Measurements from ENCODE around the gene GCC2.
"Not testable (repeated sequence)": the region's sequence is repeated elsewhere in the genome, so short reads cannot be mapped to it uniquely, and the experiment has no call there.

Gene GCC2

DNA sequence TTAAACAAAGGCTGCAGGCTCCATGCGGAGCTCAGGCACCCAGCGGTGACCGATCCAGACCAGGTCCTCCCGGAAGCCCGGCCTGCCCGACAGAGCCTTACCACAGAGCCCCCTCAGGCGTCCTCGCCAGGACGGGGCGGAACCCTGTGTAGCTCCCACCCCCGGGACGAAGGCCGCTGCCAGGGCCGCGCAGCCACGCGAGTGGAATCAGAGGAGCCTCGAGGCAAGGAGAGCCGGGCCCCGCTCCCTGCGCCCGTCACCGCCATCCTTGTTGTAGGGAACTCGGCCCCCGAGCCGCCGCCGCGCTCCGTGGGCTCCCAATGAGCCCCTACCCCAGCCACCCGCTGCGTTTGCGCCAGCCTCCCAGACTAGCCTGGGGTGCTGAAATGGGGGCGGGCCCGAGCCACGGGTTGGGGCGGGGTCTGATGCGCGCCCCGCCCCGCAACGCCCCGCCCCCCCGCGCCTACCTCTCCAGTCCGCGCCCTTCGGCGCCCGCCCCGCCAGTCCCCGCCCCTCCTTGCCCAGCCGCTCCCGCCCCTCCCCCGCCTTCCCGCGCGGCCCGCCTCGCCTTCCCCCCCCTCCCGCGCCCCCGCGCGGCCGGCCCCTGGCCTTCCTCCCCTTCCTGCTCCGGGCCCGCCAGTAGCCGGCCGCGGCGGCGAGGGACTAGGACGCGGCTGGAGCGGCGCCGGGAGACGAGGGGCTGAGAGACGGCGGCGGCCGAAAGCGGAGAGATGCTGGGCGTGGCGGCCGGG lies 85.0 kb downstream of the GCC2 start, which contains the start of gene LIMS1:
Gene LIMS1 (plus strand): TSS at position 639 of the 752 bp plus-strand sequence. CDS start 93 bp downstream, at position 732.
- DNase-seq, result peak; percentile 93

DNA sequence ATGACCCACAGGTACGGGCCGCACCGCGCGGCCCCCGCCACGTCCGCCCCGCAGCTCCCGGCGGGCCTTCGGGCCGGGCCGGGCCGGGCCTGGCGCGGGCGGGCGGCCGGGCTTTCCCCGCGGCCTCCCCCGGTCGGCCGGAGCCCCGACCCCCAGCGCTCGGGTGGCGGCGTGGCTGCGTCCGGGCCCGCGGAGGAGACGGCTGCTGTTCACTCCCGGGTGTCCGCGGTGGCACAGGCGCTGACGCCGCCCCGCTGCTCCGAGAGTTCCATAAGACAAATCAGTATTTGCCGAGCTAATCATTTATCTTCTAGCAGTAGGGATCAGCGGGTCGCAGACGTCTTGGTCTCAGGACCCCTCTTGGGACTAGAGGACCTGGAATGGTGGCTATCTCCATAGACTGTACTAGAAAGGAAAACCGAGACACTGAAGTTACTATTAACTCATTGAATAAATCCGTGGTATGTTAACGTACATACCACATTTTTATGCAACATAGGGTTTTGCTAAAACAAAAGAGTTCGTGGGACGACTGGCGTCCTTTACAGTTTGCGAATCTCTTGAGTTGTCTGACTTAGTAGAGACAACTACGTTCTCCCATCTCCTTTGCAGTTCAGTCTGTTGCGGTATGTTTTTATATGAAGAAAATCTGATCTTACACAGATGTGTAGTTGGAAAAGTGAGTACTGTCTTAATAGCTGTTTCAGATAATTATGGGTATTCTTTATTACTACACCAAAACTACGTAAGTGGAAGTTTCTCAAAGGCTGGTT lies 85.8 kb downstream of the GCC2 start:
- peak; percentile 81 for DNase-seq

DNA sequence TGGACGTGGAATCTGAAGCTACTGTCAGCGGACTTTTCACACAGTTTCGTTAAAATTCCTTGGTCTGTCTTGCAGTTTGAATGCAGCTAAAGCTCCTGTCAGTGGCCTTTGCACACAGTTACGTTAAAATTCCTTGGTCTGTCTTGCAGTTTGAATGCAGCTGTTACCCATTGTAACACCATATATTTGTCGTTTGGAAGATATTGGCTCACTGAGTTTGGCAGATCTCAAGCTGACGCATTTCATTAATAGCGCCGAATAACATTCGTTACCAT lies 86.3 kb downstream of the GCC2 start:
- no peak for DNase-seq

DNA sequence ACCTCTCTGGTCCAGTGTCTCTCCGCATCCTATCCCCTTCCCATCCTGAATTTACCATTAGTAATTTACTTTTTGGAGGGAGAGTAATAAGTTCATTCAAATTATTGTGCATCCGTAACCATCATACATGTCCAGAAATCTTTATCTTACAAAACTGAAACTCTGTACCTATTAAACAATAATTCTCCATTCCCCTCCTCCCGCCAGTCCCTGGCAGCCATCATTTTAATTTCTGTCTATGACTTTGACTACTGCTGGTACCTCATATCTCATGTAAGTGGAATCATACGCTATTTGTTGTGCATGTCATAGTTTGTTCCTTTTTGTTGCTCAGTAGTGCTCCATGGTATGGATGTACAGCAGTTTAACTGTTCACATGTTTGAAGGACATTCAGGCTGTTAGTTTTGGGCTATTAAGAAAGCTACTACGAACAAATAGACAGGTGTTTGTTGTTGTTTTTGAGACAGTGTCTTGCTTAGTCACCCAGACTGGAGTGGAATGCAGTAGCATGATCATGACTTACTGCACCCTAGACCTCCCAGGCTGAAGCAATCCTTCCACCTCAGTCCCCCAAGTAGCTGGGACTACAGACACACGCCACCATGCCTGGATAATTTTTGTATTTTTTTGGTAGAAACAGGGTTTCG lies 87.3 kb downstream of the GCC2 start:
- no peak for DNase-seq

DNA sequence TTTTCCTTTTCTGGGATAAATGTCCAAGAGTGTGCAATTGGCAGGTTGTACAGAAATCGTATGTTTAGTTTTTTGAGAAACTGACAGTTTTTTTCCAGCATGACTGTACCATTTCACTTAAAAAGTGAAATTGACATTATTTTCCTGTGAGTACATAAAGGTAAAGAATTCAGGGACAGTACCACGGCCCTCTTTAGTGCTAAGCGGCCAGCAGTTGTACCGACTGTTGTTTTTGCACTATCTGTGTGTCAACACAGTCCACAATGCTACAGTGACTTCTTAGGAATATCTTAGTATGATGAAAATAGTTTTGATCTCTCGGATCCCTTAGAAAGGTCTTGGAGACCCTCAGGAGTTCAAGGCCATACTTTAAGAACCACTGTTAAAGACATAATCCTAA lies 87.9 kb downstream of the GCC2 start:
- no peak for DNase-seq

DNA sequence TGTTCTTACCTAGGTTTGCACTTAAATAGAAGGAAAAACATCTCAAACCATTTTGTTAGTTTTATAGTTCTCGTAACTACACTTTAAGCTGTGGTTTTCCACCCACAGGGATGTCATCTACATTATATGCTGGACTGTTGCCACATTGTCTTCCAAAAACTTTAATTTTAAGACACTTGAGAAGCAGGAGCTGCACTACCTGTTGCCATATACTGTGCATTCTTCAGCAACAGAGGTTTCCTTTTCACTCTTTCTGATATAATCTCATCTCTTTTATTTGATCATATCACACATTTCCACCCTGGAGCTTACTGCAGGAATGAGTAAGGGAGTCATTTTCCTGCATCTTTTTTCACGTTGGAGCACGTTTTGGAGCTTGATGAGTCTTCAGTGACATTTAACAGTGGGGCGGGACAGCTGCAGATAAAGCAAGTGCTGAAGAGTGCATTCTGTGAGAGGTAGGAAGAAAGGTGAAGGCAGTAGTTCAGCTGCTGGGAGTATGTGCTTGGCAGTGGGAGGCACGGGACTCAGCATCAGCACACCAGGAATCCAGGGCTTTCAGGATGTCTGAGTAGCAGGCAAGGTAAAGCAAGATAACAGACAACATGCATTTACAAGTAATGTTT lies 89.1 kb downstream of the GCC2 start:
- no peak for DNase-seq

DNA sequence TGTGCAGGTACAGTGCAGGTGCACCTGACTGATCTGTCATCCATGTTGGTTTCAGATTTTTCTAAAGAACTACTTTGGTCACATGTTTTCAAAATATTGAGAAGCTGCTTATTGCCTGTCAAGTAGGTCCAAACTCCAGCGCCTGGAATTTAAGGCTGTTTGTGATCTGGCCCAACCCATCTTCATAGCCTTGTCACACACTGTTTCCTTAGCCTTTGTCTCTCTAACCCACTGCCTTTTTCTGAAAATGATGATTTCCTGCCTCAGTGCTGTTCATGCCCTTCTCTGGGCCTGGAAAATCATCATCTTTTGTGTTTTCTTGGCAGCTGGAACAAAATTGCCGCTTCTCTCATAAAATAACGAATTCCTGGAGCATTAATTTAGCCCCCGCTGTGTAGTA lies 92.4 kb downstream of the GCC2 start:
- no peak for DNase-seq

DNA sequence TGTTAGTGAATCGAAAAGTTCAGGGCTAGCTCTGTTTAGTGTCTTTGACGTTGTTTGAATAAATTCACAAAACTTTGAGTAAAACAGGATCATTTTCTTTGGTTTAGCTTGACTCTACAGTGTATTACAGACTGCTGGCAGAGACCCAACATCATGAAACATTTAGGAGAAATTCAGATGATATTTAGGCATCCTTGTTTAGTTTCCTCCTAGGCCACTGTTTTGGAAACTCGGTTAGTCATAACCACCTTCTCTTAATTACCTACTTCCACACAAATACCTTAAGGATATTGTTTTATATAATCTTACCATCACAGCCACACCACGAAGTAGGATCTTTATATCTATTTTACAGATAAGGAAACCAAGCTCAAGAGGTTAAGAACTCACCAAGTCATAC lies 93.1 kb downstream of the GCC2 start:
- no peak for DNase-seq

DNA sequence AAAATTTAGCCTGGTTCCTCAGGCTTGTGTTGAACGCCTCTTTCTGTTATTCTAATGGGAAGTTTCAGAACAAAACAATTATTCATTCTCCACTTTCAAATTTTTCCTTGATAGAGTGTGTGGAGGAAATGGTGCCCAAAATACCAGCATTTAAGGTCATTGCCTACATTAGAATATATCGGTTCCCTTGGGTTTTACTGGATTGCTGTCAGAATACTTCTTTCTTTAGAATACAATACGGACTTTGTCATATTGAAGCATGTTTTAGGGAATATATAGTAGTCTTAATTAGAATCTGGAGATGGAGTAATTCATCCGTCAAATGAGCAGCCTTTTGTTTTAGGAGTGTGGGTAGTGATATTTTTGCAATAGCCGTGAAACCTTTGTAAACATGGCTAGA lies 98.6 kb downstream of the GCC2 start:
- DNase-seq, result no peak

DNA sequence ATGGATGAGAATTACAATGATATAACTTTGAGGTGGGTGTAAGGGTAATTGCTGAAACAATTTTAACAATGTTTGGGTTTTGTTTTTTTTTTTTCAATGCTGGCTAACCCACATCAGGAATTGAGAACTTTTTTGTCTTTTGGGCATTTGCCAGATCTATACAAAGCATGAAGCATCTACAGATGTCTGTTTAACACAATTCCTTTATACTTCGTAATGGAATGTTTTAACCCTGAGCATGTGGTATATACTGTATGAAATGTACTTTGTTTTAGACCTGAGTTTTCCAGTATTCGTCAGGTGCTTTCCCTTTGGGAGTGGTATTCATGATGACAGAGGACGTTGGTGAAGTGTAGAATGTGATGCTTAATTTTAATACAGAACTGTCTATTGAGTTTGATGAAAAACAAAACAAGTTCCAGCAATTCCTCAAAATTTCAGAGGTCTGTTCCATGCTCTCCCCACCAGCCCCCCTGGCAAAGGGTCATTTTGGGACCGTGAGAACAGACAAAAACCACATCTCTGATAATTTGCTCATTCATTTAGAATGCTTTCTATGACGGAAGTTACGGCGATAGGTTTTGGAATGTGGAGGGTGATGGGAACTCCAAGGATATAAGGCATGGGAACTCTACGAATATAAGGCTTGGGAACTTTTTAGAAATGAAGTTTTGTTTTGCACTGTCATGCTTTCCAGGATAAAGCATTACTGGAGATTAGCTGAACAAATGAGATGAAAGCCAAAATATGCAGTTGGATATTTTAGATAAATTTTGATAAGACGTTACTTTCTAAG lies 99.4 kb downstream of the GCC2 start:
- no peak for DNase-seq

DNA sequence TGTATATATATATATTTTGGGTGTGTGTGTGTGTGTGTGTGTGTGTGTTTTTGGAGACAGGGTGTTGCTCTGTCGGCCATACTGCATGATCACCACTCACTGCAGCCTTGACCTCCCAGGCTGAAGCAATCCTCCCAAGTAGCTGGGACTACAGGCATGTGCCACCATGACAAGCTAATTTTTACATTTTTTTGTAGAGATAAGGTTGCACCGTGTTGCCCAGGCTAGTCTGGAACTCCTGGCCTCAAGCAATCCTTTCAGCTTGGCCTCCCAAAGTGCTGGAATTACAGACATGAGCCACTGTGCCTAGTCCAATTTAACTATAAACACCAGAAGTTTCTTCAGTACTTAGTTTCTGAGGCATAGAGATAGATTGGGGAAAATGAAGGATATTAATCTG lies 103.6 kb downstream of the GCC2 start:
- no peak for DNase-seq

DNA sequence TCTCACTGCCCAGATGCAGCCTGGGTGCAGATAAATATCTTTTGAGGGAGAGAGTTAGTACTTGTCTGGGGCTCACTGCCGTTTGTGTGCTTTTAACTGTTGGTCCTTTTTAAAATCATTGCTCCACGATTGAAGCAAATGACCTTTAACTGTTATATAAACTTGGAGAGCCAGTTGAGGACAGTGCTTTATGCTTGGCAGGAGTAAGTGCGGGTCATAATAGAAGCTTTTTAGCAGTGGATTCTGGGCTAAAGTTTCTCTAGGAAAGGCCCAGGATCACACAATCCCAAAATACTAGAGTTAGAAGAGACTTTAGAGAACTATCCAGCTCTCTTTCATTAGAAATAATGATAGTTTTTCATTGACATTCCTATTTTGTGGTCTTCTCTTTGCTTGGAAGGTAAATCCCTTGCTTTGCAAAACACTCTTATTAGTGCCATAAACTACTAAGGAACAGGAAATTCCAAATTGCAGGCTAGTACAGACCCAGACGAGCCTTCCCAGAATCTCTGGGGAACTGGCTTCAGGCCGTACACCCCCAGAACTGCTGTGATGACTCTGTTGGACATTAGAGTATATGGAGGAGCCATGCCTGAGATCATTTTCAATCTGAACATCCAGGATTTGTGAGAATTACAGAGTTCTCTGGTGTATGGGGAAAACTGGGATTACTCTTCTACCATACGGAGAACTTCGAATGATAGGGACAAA lies 104.4 kb downstream of the GCC2 start:
- no peak for DNase-seq

DNA sequence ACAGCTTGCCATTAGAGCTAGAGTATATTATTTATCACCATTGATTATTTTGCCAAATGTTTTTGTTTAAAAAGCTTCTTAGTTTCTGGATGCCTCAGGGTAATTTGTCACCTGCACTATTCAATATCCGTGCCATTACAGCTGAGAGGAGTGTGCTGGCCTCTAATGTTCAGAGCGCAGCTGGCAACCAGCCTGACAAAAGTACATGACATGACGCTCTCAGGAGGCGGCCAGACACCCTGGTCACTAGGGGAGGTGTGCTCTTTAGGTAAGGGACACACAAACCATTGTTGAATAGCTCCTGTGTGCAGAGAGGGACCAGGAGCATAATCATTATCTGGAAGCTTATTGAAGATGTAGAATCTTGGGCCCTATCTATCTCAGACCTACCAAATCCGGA lies 105.5 kb downstream of the GCC2 start:
- DNase-seq, result no peak

DNA sequence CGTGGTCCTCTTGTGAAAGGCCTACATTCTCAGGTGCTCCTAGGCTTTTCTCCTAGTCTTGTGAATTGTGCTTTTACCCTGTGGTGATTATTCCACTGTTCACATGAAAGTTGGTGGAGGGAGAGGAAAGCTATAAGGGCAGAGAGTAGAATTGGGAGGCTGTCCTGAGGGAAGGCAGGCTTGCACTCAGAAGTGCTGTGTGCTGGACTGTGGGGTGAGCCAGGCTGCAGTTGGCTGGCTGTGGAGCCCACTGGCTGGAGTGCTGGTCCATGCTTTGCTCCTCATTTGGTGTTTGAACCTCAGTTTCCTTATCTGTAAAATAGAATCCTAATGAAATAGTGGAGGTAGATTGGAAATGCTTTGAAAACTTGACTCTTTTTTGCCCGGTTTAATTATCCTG lies 106.6 kb downstream of the GCC2 start:
- no peak for DNase-seq

DNA sequence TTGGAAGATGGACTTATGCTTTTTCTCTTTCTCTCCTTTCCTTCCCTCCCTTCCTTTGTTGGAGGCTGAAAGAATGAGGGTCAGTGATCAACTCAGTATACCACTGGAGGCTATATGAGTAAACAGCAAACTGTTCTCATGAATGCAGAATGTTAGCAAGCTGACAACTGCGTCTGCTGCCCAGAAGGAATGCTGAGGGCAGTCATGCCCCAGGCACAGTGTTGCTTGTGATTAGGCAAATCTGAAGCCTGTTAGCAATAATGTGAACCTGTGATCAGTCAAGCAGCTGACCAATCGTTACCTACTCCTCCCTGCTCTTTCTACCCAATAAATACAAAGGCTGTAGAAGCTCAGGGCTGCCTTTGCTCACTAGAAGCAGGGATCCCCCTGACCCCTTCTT lies 107.6 kb downstream of the GCC2 start:
- not testable (repeated sequence) for DNase-seq
